Measurements from ENCODE around the gene DDI2. TPM values are rescaled to one million over a fixed set of nuclear protein-coding genes. Genes with fewer than 3 reads are reported as not detected.

The DDI2 gene
- total and polyA plus RNA-seq, 9 of the 15 experiments (the other 6 are each of a cell fraction or from before 2014, with no cell fraction given) = 6.5 to 48.4 (median 21.2) TPM

GRCh38 chr1:15676688-15677661, 59.7 kb downstream of the DDI2 start (continued):
- peak; percentile 26; the same call in 1 of the 2 replicates for TF ChIP-seq XRCC3 (IDR thresholded peaks at IDR 0.05)
- no peak for TF ChIP-seq HMG20A (CRISPR knock-in tag; conservative IDR thresholded peaks at IDR 0.05)
- TF ChIP-seq ZNF280B (CRISPR knock-in tag; IDR thresholded peaks at IDR 0.05) = no peak
- TF ChIP-seq ADNP (tag; IDR thresholded peaks at IDR 0.05) = 0 out of 2 replicates have a peak, but pooled peaks have one; percentile 26
- peak; percentile 77 for TF ChIP-seq TAL1 (IDR thresholded peaks at IDR 0.05)
- no peak for TF ChIP-seq ZNF174 (CRISPR knock-in tag; IDR thresholded peaks at IDR 0.05)
- TF ChIP-seq FOXA1 (IDR thresholded peaks at IDR 0.05; ENCODE audit: borderline replicate concordance) = no peak
- no peak for TF ChIP-seq RBM34 (IDR thresholded peaks at IDR 0.05; ENCODE audit: borderline replicate concordance, insufficient read depth, low read length)
- no peak for TF ChIP-seq PYGO2 (tag; IDR thresholded peaks at IDR 0.05)
- TF ChIP-seq CREBBP (IDR thresholded peaks at IDR 0.05; ENCODE audit: low read depth, low read length) = no peak
- TF ChIP-seq DNMT1 (IDR thresholded peaks at IDR 0.05) = no peak
- TF ChIP-seq ZNF77 (CRISPR knock-in tag; IDR thresholded peaks at IDR 0.05) = no peak
- TF ChIP-seq PREB (CRISPR knock-in tag; IDR thresholded peaks at IDR 0.05) = no peak
- TF ChIP-seq KLF16 (IDR thresholded peaks at IDR 0.05) = no peak
- TF ChIP-seq TEAD1 (CRISPR knock-in tag; IDR thresholded peaks at IDR 0.05) = peak in 1 of 2 experiments; percentile 45; a peak in 1 of 4 replicates
- no peak for TF ChIP-seq ZMIZ1 (IDR thresholded peaks at IDR 0.05; ENCODE audit: low read depth in 2 of 2, low read length in 2 of 2)
- TF ChIP-seq NCOR1 (IDR thresholded peaks at IDR 0.05) = peak; percentile 83
- TF ChIP-seq THRA (IDR thresholded peaks at IDR 0.05) = no peak
- no peak for TF ChIP-seq ZNF764 (CRISPR knock-in tag; IDR thresholded peaks at IDR 0.05; ENCODE audit: low read depth)
- TF ChIP-seq STAT5A (IDR thresholded peaks at IDR 0.05; ENCODE audit: borderline replicate concordance, low read length) = 0 out of 2 replicates have a peak, but pooled peaks have one; percentile 21
- 0 out of 2 replicates have a peak, but pooled peaks have one; percentile 15 for TF ChIP-seq SMARCE1 (IDR thresholded peaks at IDR 0.05)
- TF ChIP-seq PTBP1 (IDR thresholded peaks at IDR 0.05; ENCODE audit: low read depth, low read length) = no peak
